ENCODE results near the gene PCSK6. TPM values are rescaled to one million over a fixed set of nuclear protein-coding genes. Genes with fewer than 3 reads are reported as not detected.
A peak's percentile ranks its signal among the peaks of the same experiment; 100 is the strongest.

PCSK6 gene
- total and polyA plus RNA-seq, 2 of the 8 experiments (the other 6 are each of a cell fraction or from before 2014, with no cell fraction given), result 1.9 to 4.0 TPM

DNA sequence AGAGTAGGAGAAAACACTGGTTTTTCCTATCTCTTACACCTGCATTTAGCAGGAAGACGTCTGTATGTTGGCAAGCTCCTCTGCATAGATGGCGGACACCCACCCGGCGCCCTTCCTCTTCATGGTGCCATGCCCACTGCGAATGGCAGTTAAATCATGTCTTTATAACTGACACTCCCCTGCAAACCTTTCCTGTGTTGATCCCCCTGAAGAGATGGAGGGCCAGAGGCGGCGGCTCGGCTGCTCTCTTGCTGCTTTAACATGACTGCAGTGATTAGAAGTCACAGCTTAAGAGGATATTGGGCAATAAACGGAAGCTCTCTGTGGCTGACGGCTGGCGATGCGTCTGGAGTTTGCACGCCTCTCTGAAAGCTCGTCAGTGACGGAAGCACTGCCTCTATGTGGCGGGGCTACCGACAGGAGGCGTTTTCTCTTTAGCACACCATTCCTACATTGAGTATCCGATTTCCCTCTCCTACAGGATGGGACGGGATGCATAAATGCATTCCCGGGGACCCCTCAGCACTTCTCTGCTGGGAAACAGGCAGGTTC lies 168.9 kb downstream of the PCSK6 start (continued):
- TF ChIP-seq ATF2 (IDR thresholded peaks at IDR 0.05; ENCODE audit: low read length) (no peak), RAD21 (IDR thresholded peaks at IDR 0.05 in 1 of 2, conservative IDR thresholded peaks at IDR 0.05 in 1 of 2; ENCODE audit: low read depth in 2 of 2, low read length in 2 of 2) (peak; percentile 46 to 64), TEAD4 (IDR thresholded peaks at IDR 0.05; ENCODE audit: low read depth, low read length) (no peak; the same call in 1 of the 2 replicates), CTCF (IDR thresholded peaks at IDR 0.05; ENCODE audit: control extremely low read depth in 1 of 3, insufficient read depth in 1 of 3, low read depth in 1 of 3, low read length in 3 of 3) (peak; percentile 67 to 81 (median 79))

Measured in H1 (cell line).